Measurements from ENCODE around the gene SP2.

The SP2 gene

GRCh38 chr17:47950448-47950847 is 54.4 kb downstream of the SP2 start:
- no peak for DNase-seq (ENCODE audit: low read depth)

DNA sequence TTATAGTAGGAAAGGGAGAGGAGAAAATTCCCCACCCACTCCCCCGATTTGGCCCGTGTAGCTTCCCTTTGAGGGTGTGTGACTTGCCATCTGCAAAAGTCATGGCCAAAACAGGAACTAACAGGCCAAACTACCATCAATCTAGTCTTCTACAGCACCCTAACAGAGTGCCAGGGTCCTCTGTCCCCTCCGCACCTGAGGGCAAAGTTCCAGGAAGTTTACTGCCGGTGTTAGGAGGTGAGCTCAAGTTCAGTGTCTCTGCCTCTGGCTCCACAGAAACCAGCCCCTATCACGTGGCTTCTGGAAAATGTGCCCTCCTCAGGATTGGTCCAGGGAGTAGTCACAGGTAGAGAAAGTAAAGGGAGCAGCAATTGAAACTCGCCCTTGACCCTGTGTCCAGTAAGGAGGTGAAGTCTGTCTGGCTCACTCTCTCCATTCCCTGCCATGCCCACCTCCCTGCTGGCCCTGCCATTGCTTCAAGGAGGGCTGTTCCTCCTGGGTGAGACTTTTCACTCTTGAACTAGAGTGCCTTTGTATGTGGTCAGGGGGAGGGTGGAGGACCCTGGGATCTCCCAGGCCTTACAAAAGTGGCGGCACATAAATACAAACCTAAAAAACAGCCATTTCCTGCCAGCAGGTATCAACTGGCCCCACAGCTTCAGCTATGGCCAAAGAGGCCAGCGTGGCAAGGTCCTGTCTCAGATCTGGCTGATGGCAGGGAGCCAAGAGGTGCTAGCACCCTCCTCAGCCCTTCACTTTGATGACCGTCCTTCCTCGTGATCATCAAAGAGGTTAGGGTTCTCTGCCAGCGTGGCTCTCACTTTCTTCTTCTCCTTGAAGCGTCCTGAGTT is 56.4 kb downstream of the SP2 start:
- no peak for DNase-seq (ENCODE audit: low read depth)

- DNase-seq (ENCODE audit: low read depth): no peak
Observed at GRCh38 chr17:47953909-47954308, 57.9 kb downstream of the SP2 start.

GRCh38 chr17:47955497-47956461 is 59.7 kb downstream of the SP2 start:
- no peak for DNase-seq (ENCODE audit: low read depth)

DNA sequence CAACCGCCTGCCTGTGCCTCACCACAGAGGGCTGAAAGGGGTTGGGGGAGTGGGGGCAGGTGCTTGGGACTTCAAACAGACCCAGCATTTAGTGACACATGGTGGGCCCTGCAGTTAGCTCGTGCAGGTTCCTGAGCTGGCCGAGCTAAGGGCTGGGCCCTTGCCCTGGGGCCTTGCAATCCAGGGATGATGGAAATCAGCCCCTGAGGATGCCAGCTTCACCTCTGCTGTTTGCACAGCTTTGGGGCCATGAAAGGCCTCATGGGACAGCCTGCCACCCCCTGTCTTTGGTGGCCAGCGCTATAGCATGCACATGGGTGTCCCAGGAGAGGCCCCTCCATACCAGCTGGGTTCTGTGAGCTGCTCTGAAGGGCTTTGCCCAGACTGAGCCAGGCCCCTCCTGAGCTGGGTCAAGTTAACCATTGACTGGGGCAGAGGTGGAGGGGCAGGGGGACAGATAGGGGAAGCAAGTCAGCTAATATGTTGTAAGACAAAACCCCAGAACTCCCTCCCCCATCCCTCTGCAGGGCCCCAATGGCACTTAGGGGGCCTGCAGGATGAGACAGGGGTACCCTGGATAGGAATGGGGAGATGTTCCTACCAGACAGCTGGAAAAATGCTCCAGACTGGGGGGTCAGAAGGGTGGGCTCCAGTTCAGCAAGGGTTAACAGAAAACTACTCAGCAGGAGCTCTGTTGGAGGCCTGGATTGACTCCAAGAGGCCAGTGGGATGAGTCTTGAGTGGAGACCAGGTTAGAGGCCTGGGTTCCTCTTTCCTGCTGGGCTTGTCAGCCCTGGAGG is 61.0 kb downstream of the SP2 start:
- no peak for DNase-seq (ENCODE audit: low read depth)

DNA sequence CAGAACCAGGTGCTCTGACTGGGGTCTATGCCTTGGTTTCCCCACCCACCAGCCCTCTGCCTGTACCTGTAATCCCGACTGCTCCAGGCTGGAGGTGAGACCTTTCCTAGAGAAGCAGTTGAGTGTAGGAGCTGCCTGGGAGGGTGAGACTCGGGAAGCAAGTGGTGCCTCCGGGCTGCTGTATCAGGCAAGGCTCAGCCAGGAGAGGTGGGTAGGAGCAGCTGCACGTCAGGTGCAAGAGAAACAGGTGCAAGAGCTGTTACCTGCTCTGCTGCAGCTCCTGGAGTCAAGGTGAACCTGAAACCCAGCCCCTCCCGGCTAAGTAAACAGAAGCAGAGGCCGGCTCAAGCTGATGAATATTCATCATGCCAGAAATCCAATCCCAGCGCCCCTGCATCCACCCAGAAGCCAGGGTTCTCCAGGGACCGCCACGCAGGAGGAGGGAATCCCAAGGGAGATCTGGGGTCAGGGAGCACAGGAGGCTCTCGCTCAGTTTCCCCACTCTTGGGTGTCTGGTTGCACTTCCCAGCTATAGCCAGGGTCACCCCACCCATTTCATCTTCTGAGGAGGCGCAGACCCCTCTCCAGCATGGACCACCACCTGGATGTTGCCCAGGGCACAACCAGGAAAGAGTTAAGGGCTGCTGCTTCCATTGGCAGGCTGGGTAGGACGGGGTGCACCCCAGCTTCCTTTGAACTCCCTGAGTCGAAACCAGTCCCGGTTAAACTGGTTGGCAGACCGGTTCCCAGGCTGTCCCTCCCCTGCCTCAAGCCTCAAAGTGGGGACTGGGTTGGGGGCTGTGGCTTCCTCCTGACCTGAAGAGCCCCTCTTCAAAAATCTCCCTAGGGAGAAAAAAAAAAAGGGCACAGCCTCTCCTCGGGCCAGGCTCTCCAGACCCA is 61.8 kb downstream of the SP2 start, which contains the start of gene PRR15L:
Gene PRR15L, minus strand, starts transcription at position 293 of the 900 bp plus-strand sequence. CDS start 4,649 bp downstream, outside the sequence.
- DNase-seq (ENCODE audit: low read depth): no peak

DNA sequence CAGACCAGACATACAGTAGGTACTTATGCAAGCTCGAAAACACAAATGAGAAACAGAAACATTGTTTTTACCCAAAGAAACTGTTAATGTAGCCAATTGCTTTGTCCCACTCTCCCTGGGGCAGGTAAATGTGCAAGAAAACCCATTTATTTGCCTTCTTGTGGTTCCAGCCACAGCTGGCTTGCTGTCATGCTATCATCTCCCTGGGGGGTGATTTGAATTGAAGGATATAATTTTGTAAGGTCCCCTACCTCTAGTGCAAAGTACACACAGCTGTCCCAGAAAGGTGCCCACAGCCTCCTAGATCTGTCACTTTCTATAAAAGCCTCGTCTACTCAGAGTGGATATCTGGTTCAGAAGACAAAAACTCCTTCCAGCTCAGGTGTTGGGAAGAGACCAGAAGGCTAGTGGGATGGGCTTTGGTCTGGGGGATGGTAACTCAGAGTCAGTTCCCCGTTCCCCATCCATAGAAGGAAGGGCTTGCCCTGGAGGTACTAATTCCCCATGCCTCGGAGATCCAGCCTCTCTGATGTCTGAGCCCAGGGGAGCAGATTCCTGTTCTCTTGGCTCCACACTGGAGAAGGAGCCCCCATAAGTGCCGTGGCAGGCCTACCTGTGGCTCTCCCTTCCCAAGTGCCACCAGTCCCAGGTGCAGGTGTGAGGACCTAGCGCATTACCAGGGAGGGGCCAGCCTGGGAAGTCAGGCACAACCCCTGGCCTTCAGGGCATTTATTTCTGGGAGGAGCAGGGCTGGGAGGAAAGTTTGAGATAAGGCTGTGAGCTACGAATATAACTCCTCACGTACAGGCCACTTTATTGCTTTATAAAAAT is 64.0 kb downstream of the SP2 start:
- DNase-seq (ENCODE audit: low read depth): no peak

- no peak for DNase-seq (ENCODE audit: low read depth)
Observed at GRCh38 chr17:47961406-47961805, 65.4 kb downstream of the SP2 start.

DNA sequence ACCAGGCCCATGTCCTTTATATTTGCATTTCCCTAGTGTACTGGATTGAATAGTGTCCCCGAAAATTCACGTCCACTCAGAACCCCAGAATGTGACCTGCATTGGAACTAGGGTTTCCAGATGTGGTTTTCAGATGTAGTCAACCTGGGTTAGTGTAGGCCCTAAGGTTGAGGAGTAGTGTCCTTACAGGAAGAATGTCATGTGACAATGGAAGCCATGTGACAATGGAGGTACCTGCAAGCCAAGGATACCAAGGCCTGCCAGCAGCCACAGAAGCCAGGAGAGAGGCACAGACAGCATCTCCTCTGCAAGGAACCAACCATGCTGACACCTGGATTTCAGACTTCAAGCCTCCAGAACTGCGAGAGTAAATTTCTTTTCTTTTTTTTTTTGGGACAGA is 66.9 kb downstream of the SP2 start:
- DNase-seq (ENCODE audit: low read depth): no peak

DNA sequence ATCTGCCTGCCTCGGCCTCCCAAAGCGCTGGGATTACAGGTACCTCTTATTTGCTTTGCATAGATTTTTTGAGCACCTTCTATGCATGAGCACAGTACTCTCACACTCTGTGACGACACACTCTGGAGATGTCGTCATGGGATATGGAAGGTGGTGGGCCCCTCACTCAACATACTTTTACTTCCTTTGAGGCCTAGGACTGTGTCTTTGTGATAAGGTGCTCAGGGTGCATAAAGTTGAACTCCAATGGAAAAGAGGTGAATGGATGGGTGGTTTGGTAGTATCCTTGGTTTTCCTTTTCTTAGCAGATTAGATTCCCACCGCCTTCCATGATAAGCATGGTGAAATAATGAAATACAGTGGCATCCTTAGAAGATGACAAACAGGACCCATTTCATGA is 68.8 kb downstream of the SP2 start:
- DNase-seq (ENCODE audit: low read depth): no peak

DNA sequence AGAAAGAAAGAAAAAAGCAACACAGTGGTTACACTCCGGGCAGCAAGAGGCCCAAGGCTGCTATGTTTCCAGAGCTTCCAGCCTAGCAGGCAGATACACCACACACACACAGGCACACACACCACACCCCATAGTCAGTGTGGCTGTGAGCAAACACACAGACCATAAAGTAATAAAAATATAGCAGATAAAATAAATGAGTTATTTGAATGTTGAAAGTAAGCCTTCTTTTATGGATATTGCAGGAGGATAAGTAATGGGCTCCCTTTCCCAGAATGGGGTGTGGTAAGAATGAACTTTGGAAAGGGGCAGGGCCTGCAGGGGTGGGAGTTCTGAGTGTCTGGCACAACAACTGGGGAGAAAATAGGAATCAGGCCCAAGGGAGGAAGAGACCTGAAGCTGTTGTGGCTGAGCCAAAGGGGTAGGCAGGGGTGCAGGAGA is 70.1 kb downstream of the SP2 start:
- no peak for DNase-seq (ENCODE audit: low read depth)

DNA sequence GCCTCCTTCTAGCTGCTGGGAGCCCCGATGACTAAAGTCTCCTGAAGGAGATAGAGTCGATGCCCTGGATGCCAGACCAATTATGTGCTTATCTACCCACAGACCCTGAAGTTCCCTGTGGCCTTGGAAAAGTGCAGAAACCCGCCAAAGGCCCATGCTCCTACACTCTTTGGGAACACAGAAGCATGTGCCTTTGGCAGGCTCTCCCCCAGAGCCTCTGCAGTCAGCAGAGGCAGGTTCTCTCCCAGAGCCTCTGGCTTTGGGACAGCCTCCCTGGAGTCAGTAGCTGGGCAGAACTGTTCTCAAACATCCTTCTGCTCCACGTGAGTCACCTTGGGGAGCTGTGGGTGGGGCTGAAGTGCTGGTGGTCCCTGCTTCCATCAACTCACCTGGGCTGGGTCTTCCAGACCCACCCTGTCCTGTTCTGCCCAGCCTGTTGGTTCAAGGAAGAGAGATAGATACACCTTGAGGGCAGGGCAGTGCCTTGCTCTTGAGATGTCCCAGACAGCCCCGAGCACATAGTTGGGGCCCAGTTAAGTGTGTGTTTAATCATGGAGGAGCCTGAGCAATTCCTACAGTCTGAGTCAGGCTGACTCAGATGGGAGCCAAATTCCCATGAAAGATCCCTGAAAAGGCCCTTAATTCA is 71.7 kb downstream of the SP2 start:
- DNase-seq (ENCODE audit: low read depth): no peak

DNA sequence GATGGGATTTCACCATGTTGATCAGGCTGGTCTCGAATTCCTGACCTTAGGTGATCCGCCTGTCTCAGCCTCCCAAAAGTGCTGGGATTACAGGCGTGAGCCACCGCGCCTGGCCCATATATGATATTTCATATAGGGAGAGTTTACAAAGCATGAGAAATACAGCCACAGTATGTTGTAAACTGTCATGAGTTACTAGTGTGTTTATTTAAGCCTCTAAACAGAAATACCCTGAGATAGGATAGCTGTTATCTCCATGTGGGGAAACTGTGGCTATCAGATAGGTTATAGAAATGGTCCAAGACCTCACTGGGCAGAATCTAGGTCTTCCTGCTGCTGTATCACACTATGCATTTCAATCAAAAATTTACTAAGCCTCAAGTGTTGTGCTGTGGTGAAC is 72.8 kb downstream of the SP2 start:
- no peak for DNase-seq (ENCODE audit: low read depth)

- no peak for DNase-seq (ENCODE audit: low read depth)
Observed at GRCh38 chr17:47969930-47970724, 74.1 kb downstream of the SP2 start.

- DNase-seq (ENCODE audit: low read depth): peak; percentile 99
Observed at GRCh38 chr17:47970725-47971499, 74.9 kb downstream of the SP2 start, which contains the start of gene CDK5RAP3. CDK5RAP3 (plus strand) TSS chr17:47971113; CDS start chr17:47971147, 34 bp downstream.

DNA sequence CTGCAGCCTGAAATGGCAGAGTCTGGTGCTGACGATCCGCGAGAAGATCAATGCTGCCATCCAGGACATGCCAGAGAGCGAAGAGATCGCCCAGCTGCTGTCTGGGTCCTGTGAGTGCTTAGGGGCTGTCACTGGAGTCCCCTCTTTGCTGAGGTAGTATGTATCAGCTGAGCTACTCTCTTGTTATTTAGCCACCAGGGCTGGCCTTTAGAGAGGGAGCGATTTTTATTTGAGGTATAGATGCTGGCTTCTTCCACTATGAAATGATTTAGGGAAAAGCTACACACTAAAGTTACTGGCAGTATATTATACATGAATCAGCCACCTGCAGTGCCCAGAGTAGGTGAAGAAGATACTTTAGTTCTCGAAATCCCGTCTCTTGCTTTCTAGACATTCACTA is 77.5 kb downstream of the SP2 start:
- no peak for DNase-seq (ENCODE audit: low read depth)

DNA sequence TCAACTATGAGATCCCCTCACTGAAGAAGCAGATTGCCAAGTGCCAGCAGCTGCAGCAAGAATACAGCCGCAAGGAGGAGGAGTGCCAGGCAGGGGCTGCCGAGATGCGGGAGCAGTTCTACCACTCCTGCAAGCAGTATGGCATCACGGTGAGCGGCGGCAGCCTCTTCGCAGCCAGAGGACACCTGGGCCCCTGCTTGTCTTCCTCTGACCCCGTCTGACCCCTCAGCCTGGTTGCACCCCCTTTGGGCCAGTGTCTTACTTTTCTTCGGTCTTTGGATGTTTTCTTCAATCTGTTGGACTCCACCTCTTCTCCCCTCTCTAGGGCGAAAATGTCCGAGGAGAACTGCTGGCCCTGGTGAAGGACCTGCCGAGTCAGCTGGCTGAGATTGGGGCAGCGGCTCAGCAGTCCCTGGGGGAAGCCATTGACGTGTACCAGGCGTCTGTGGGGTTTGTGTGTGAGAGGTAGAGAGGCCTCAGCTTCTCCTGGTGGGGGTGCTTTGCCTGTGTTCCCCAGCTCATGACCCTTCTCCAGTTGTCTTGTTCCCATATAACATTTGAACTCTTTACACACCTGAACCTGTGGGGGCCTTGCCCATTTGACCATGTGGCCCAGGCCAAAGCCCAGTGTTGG is 79.3 kb downstream of the SP2 start:
- no peak for DNase-seq (ENCODE audit: low read depth)

Measured in activated T-cell treated with anti-CD3 and anti-CD28 coated beads for 24 hours (primary cell).